ENCODE measurements around the gene GALNT9.

Gene GALNT9

GRCh38 chr12:132163911-132164288 lies 165.5 kb downstream of the GALNT9 start:
- no peak for DNase-seq

GRCh38 chr12:132163041-132163910 lies 166.1 kb downstream of the GALNT9 start:
- DNase-seq: no peak

- no peak for DNase-seq
These were observed 166.8 kb downstream of the GALNT9 start for GRCh38 chr12:132162508-132163031.

GRCh38 chr12:132161796-132162507 lies 167.4 kb downstream of the GALNT9 start:
- DNase-seq: no peak

- no peak for DNase-seq
These were observed 168.2 kb downstream of the GALNT9 start for GRCh38 chr12:132161036-132161781.

GRCh38 chr12:132160601-132161035 lies 168.8 kb downstream of the GALNT9 start:
- DNase-seq: no peak

- DNase-seq: no peak
These were observed 169.4 kb downstream of the GALNT9 start for GRCh38 chr12:132160016-132160415.

GRCh38 chr12:132159555-132160003 lies 169.8 kb downstream of the GALNT9 start:
- DNase-seq: no peak

- no peak for DNase-seq
These were observed 170.5 kb downstream of the GALNT9 start for GRCh38 chr12:132158677-132159554.

- DNase-seq: no peak
These were observed 171.5 kb downstream of the GALNT9 start for GRCh38 chr12:132157733-132158409.

- DNase-seq: no peak
These were observed 172.6 kb downstream of the GALNT9 start for GRCh38 chr12:132156573-132157325.

GRCh38 chr12:132155771-132156572 lies 173.4 kb downstream of the GALNT9 start:
- no peak for DNase-seq

GRCh38 chr12:132154941-132155770 lies 174.2 kb downstream of the GALNT9 start:
- no peak for DNase-seq

GRCh38 chr12:132154341-132154761 lies 175.0 kb downstream of the GALNT9 start:
- no peak for DNase-seq

GRCh38 chr12:132153501-132154340 lies 175.7 kb downstream of the GALNT9 start:
- DNase-seq: peak; percentile 77

GRCh38 chr12:132152953-132153352 lies 176.4 kb downstream of the GALNT9 start:
- no peak for DNase-seq

- no peak for DNase-seq
These were observed 177.0 kb downstream of the GALNT9 start for GRCh38 chr12:132152411-132152821.
